GM19239 (cell line): ENCODE results near the gene ELOA.
"Not testable (repeated sequence)": the region's sequence is repeated elsewhere in the genome, so short reads cannot be mapped to it uniquely, and the experiment has no call there.

Experiments
- DNase-seq: peaks from one replicate; pipeline ENCODE4 v3.0.0; 2011; ENCODE audit warnings: low spot score; ENCODE audit not compliant: insufficient read length
- FAIRE-seq: peaks from 2 replicates; lab custom pipeline; 2011; peaks lifted over from hg19 to GRCh38; lab: Jason Lieb, UNC

ELOA gene

GRCh38 chr1:23732363-23733224 is 10.7 kb upstream of the ELOA start:
- peak; percentile 23 for FAIRE-seq
- DNase-seq: no peak

GRCh38 chr1:23733281-23733680 is 10.0 kb upstream of the ELOA start:
- FAIRE-seq, DNase-seq: not testable (repeated sequence)

GRCh38 chr1:23736437-23737134 is 6.7 kb upstream of the ELOA start:
- peak; percentile 4 for FAIRE-seq
- no peak for DNase-seq

GRCh38 chr1:23741609-23742008 is 1.7 kb upstream of the ELOA start:
- DNase-seq (no peak), FAIRE-seq (no peak)

GRCh38 chr1:23742670-23743286 is 493 bp upstream of the ELOA start:
- FAIRE-seq (peak; percentile 63), DNase-seq (no peak)

- DNase-seq: no peak
- peak; percentile 87 for FAIRE-seq
These were observed 2.2 kb downstream of the ELOA start for GRCh38 chr1:23745515-23745914.

GRCh38 chr1:23748016-23748415 is 4.7 kb downstream of the ELOA start:
- no peak for FAIRE-seq
- no peak for DNase-seq

- peak; percentile 72 for DNase-seq
- peak; percentile 89 for FAIRE-seq
These were observed 8.0 kb downstream of the ELOA start for GRCh38 chr1:23751050-23751814.

GRCh38 chr1:23751815-23752200 is 8.5 kb downstream of the ELOA start:
- FAIRE-seq (no peak), DNase-seq (no peak)

- no peak for DNase-seq
- FAIRE-seq: no peak
These were observed 9.6 kb downstream of the ELOA start for GRCh38 chr1:23752909-23753308.

GRCh38 chr1:23756676-23757075 is 13.4 kb downstream of the ELOA start:
- FAIRE-seq (no peak), DNase-seq (no peak)

- no peak for FAIRE-seq
- no peak for DNase-seq
These were observed 14.5 kb downstream of the ELOA start for GRCh38 chr1:23757812-23758211.

GRCh38 chr1:23759277-23759676 is 16.0 kb downstream of the ELOA start:
- DNase-seq (no peak), FAIRE-seq (no peak)

- DNase-seq (no peak), FAIRE-seq (no peak)
These were observed 19.8 kb downstream of the ELOA start for GRCh38 chr1:23763041-23763577.

- FAIRE-seq (no peak), DNase-seq (no peak)
These were observed 25.5 kb downstream of the ELOA start for GRCh38 chr1:23768733-23769132.

GRCh38 chr1:23772049-23772853 is 29.0 kb downstream of the ELOA start:
- FAIRE-seq: peak; percentile 85
- peak; percentile 49 for DNase-seq

- no peak for FAIRE-seq
- DNase-seq: no peak
These were observed 29.6 kb downstream of the ELOA start for GRCh38 chr1:23772854-23773242.

GRCh38 chr1:23774174-23774880 is 31.1 kb downstream of the ELOA start:
- FAIRE-seq (no peak), DNase-seq (no peak)

- no peak for FAIRE-seq
These were observed 32.9 kb downstream of the ELOA start for GRCh38 chr1:23776217-23776616.

More at GRCh38 chr1:23776217-23776616, 32.9 kb downstream of the ELOA start:
- DNase-seq: no peak
